Trophoblast cell (in vitro differentiated cells and primary cell): Measurements from ENCODE around the gene MTHFD1L.
"Not testable (repeated sequence)": the region's sequence is repeated elsewhere in the genome, so short reads cannot be mapped to it uniquely, and the experiment has no call there.

ENCODE experiments used
- DNase-seq, 2 donors: peaks; one replicate each; pipeline ENCODE4 v3.0.0-alpha.2; 2016
- H2AFZ ChIP-seq: 2 replicates; pipeline ENCODE4 v1.6.1; 2013; ENCODE audit warnings: low read length, moderate library complexity, mild to moderate bottlenecking; ENCODE audit not compliant: insufficient read depth, poor library complexity
- H2AK5ac ChIP-seq: 2 replicates; pipeline ENCODE4 v1.6.1; 2013; ENCODE audit warnings: mild to moderate bottlenecking, low read length
- H2BK120ac ChIP-seq: 2 replicates; pipeline ENCODE4 v1.6.1; 2013; ENCODE audit warnings: low read length, mild to moderate bottlenecking, moderate library complexity; ENCODE audit not compliant: insufficient read depth, poor library complexity
- H2BK12ac ChIP-seq: 2 replicates; pipeline ENCODE4 v1.6.1; 2013; ENCODE audit warnings: mild to moderate bottlenecking, low read length, moderate library complexity
- H2BK5ac ChIP-seq: 2 replicates; pipeline ENCODE4 v1.6.1; 2013; ENCODE audit warnings: low read length, low read depth, moderate library complexity, mild to moderate bottlenecking; ENCODE audit not compliant: poor library complexity
- H3K14ac ChIP-seq: 2 replicates; pipeline ENCODE4 v1.6.1; 2013; ENCODE audit warnings: mild to moderate bottlenecking, low read length
- H3K18ac ChIP-seq: 2 replicates; pipeline ENCODE4 v1.6.1; 2013; ENCODE audit warnings: mild to moderate bottlenecking, low read length
- H3K23ac ChIP-seq: 2 replicates; pipeline ENCODE4 v1.6.1; 2013; ENCODE audit warnings: low read length
- H3K27ac ChIP-seq: 2 replicates; pipeline ENCODE4 v1.5.1; 2013; ENCODE audit warnings: low read depth, mild to moderate bottlenecking, inconsistent platforms, low read length, moderate library complexity
- H3K27me3 ChIP-seq: 2 replicates; pipeline ENCODE4 v1.6.1; 2013; ENCODE audit warnings: inconsistent platforms, mild to moderate bottlenecking, low read length, moderate library complexity; ENCODE audit not compliant: insufficient read depth
- H3K36me3 ChIP-seq, 2 experiments: 1 replicate in 1 of 2; 2 replicates in 1 of 2; pipeline ENCODE4 v1.6.1; 2013; ENCODE audit warnings: low read length in 2 of 2, mild to moderate bottlenecking in 2 of 2, moderate library complexity in 1 of 2; ENCODE audit not compliant: insufficient read depth in 2 of 2, control insufficient read depth in 1 of 2
- H3K4ac ChIP-seq: 2 replicates; pipeline ENCODE4 v1.6.1; 2013; ENCODE audit warnings: low read depth, mild to moderate bottlenecking, low read length, moderate library complexity
- H3K4me1 ChIP-seq, 2 experiments: 1 replicate in 1 of 2; 2 replicates in 1 of 2; pipeline ENCODE4 v1.6.1; 2013; ENCODE audit warnings: low read length in 2 of 2, mild to moderate bottlenecking in 2 of 2, moderate library complexity in 1 of 2; ENCODE audit not compliant: insufficient read depth in 2 of 2, control insufficient read depth in 1 of 2
- H3K4me2 ChIP-seq: 2 replicates; pipeline ENCODE4 v1.6.1; 2013; ENCODE audit warnings: inconsistent platforms, mild to moderate bottlenecking, low read length, moderate library complexity
- H3K4me3 ChIP-seq: 2 replicates; pipeline ENCODE4 v1.5.1; 2013; ENCODE audit warnings: mild to moderate bottlenecking, low read depth, low read length, inconsistent platforms
- H3K79me1 ChIP-seq: one replicate; pipeline ENCODE4 v1.6.1; 2013; ENCODE audit warnings: low read length
- H3K79me2 ChIP-seq: 2 replicates; pipeline ENCODE4 v1.6.1; 2013; ENCODE audit warnings: low read length, mild to moderate bottlenecking; ENCODE audit not compliant: control insufficient read depth, insufficient read depth, poor library complexity
- H3K9ac ChIP-seq: 2 replicates; pipeline ENCODE4 v1.6.1; 2013; ENCODE audit warnings: mild to moderate bottlenecking, low read length
- H3K9me3 ChIP-seq: 2 replicates; pipeline ENCODE4 v1.6.1; 2013; ENCODE audit warnings: low read depth, mild to moderate bottlenecking, control low read depth, inconsistent platforms, low read length; ENCODE audit not compliant: insufficient read depth
- H4K12ac ChIP-seq: 2 replicates; pipeline ENCODE4 v1.6.1; 2013; ENCODE audit warnings: low read depth, mild to moderate bottlenecking, low read length, moderate library complexity
- H4K8ac ChIP-seq: 2 replicates; pipeline ENCODE4 v1.6.1; 2013; ENCODE audit warnings: low read depth, mild to moderate bottlenecking, low read length, moderate library complexity
- H4K91ac ChIP-seq: one replicate; pipeline ENCODE4 v1.6.1; 2013; ENCODE audit warnings: low read depth, mild to moderate bottlenecking, low read length, moderate library complexity
- WGBS: extraction: QIAGEN DNeasy Blood & Tissue Kit; methylation state at CpG from one replicate; pipeline ENCODE4 v1.1.7; 2013; ENCODE audit warnings: missing lambda C conversion rate; ENCODE audit not compliant: insufficient read length, insufficient coverage; ENCODE audit errors: extremely low coverage; 5-methylcytosine and 5-hydroxymethylcytosine counted together

Gene MTHFD1L

DNA sequence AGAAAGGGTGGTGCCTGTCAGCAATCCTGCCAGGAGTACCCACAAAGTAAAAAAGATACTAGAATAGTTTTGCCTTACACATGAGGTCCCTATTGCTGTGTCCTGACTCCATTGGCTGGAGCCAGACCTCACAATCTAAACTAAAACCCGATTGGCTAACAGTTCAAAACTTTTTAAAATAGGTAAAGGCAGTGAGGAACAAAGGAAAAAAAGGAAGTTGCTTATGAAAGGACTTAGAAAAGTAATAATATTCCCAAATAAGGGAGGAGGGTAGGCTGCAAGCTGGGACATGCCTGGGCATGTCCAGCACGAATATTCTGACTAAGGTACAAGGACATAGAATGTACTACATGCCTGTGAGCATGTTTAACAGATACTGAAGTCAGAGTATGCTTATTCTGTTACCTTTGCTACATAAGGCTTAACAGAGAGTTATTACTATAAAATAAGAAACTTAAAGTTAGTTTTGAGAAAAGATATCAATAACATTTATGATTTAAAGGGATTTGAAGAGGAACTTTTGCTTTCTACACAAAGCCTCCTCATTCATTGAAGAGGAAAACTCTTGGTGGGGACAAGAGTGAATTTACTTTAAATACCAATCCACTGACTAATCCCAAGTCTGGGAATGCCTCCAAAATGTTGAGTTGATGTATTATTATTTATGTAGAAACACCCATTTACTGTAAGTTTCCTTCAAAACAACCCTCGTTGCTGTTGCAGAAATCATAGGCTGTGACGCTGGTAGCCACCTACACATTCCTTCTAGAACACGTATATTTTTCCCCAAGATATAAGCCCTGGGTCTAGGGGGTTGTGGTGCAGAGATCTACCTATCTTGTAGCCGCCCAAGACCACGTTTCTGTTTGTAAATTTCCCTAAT lies 8.2 kb upstream of the MTHFD1L start:
- H3K27ac ChIP-seq, result peak overlapping the region; percentile 85
- peaks cover 28% of the 10 kb centered on the region for H3K79me1 ChIP-seq
- WGBS, result no CpG with 5 or more reads among the region's 7 CpGs
- peak overlapping the region; percentile 93 for H2BK12ac ChIP-seq
- H3K79me2 ChIP-seq, result peaks cover 4% of the 10 kb centered on the region
- peak overlapping the region; percentile 91 for H2BK5ac ChIP-seq
- H3K4ac ChIP-seq, result peak overlapping the region; percentile 80
- H3K4me1 ChIP-seq, result peaks cover 17 to 18% of the 10 kb centered on the region in 2 experiments
- H2AFZ ChIP-seq, result no peak overlapping the region
- H3K23ac ChIP-seq, result no peak overlapping the region
- no peaks in the 10 kb centered on the region for H3K9me3 ChIP-seq
- H2AK5ac ChIP-seq, result peak overlapping the region; percentile 98
- DNase-seq, result peak; percentile 79
- no peak overlapping the region for H4K12ac ChIP-seq
- no peak overlapping the region for H3K9ac ChIP-seq
- peak overlapping the region; percentile 83 for H3K14ac ChIP-seq
- peak overlapping the region; percentile 99 for H2BK120ac ChIP-seq
- H3K18ac ChIP-seq, result peak overlapping the region; percentile 57
- H3K27me3 ChIP-seq, result no peaks in the 10 kb centered on the region
- no peak overlapping the region for H3K4me3 ChIP-seq
- H3K4me2 ChIP-seq, result no peak overlapping the region
- H4K8ac ChIP-seq, result peak overlapping the region; percentile 74
- H4K91ac ChIP-seq, result peak overlapping the region; percentile 99
- peaks cover 0 to 3% of the 10 kb centered on the region in 2 experiments for H3K36me3 ChIP-seq

DNA sequence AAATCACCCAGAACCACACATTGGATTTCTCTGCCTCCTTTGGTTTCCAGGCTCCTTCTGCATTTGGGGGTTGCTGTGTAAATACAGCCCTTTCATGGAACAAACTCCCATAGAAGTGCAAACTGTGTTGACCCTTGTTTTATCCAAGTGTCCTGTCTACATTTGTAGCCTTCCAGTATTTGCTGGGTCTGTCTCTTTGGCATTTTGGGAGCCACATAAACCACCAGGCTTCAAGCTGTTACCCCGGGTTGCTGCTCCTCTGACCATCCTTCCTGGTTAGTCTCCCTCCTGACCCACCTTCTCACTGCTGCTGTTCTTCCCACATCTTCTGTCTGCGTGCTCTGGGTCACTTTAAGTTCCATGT lies 7.6 kb upstream of the MTHFD1L start:
- H4K91ac ChIP-seq, result peak overlapping the region; percentile 99

DNA sequence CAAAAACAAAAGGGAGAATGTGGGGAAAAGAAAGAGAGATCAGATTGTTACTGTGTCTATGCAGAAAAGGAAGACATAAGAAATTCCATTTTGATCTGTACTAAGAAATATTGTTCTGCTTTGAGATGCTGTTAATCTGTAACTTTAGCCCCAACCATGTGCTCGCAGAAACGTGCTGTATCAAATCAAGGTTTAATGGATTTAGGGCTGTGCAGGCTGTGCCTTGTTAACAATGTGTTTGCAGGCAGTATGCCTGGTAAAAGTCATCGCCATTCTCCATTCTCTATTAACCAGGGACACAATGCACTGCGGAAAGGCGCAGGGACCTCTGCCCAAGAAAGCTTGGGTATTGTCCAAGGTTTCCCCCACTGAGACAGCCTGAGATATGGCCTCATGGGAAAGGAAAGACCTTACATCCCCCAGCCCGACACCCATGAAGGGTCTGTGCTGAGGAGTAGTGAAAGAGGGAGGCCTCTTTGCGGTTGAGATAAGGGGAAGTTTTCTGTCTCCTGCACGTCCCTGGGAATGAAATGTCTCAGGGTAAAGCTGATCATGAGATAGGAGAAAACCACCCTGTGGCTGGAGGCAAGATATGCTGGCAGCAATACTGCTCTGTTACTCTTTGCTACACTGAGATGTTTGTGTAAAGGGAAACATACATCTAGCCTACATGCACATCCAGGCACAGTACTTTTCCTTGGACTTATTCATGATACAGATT lies 3.9 kb upstream of the MTHFD1L start:
- not testable (repeated sequence) for H3K4ac ChIP-seq, H3K4me3 ChIP-seq, H2AFZ ChIP-seq, H3K14ac ChIP-seq, H3K36me3 ChIP-seq, H3K4me2 ChIP-seq, H3K9me3 ChIP-seq, H4K12ac ChIP-seq, H2AK5ac ChIP-seq, H2BK120ac ChIP-seq, H3K23ac ChIP-seq, H3K9ac ChIP-seq, H3K18ac ChIP-seq, H3K27me3 ChIP-seq
- peak overlapping the region; percentile 61 for H2BK12ac ChIP-seq
- H3K4me1 ChIP-seq, result peaks cover 14 to 17% of the 10 kb centered on the region in 2 experiments
- peak; percentile 59 to 68 for DNase-seq
- H3K79me1 ChIP-seq, result peaks cover 38% of the 10 kb centered on the region
- peak overlapping the region; percentile 52 for H4K91ac ChIP-seq
- H2BK5ac ChIP-seq, result peak overlapping the region; percentile 46
- H3K27ac ChIP-seq, result peak overlapping the region; percentile 75
- no CpG with 5 or more reads among the region's 8 CpGs for WGBS
- H4K8ac ChIP-seq, result peak overlapping the region; percentile 9
- H3K79me2 ChIP-seq, result peaks cover 14% of the 10 kb centered on the region

More for the DNA sequence above, 7.6 kb upstream of the MTHFD1L start:
- peak overlapping the region; percentile 57 for H3K18ac ChIP-seq
- peak overlapping the region; percentile 74 for H4K8ac ChIP-seq
- peak overlapping the region; percentile 71 for H2AFZ ChIP-seq
- peaks cover 0 to 3% of the 10 kb centered on the region in 2 experiments for H3K36me3 ChIP-seq
- peak overlapping the region; percentile 98 for H2AK5ac ChIP-seq
- DNase-seq, result no peak
- no peaks in the 10 kb centered on the region for H3K27me3 ChIP-seq
- peaks cover 4% of the 10 kb centered on the region for H3K79me2 ChIP-seq
- no CpG with 5 or more reads among the region's 2 CpGs for WGBS
- peak overlapping the region; percentile 93 for H2BK12ac ChIP-seq
- H3K4me1 ChIP-seq, result peaks cover 18% of the 10 kb centered on the region in 2 experiments
- H3K9ac ChIP-seq, result no peak overlapping the region
- H3K14ac ChIP-seq, result peak overlapping the region; percentile 83
- no peaks in the 10 kb centered on the region for H3K9me3 ChIP-seq
- H3K4me2 ChIP-seq, result no peak overlapping the region
- H3K79me1 ChIP-seq, result peaks cover 33% of the 10 kb centered on the region
- peak overlapping the region; percentile 53 for H3K4ac ChIP-seq
- no peak overlapping the region for H3K4me3 ChIP-seq
- peak overlapping the region; percentile 79 for H2BK5ac ChIP-seq
- H4K12ac ChIP-seq, result peak overlapping the region; percentile 44
- H2BK120ac ChIP-seq, result peak overlapping the region; percentile 99
- H3K27ac ChIP-seq, result peak overlapping the region; percentile 85
- H3K23ac ChIP-seq, result no peak overlapping the region

DNA sequence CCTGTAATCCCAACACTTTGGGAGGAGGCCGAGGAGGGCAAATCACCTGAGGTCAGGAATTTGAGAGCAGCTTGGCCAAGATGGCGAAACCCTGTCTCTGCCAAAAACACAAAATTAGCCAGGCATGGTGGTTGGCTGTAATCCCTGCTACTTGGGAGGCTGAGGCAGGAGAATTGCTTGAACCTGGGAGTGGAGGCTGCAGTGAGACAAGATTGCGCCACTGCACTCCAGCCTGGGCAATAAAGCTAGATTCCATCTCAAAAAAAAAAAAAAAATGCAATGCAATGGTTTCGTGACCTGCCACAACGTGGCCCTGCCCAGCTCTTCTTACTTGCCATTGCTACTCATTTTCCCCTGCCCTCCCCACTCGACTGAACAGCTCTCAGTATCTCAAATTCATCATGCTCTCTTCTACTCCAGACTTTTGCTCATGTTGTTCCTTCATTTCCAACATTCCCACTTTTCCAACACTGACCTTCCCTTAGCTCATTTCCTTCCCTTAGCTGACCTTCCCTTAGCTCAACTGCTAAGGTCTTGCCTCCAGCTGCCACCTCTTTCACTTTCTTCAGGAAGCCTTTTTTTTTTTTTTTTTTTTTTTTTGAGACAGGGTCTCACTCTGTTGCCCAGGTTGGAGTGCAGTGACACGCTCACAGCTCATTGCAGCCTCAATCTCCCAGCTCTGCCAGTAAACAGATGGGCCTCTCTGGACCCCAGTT lies 2.1 kb upstream of the MTHFD1L start:
- no CpG with 5 or more reads among the region's 7 CpGs for WGBS

More for the DNA sequence above, 2.1 kb upstream of the MTHFD1L start:
- H3K27ac ChIP-seq, result no peak overlapping the region
- H2BK120ac ChIP-seq, result no peak overlapping the region
- no peak overlapping the region for H3K4me3 ChIP-seq
- peak overlapping the region; percentile 45 for H2BK12ac ChIP-seq
- H3K79me1 ChIP-seq, result peaks cover 34% of the 10 kb centered on the region
- no peak overlapping the region for H3K9ac ChIP-seq
- no peak overlapping the region for H3K23ac ChIP-seq
- DNase-seq, result peak in 1 of 2 donors; percentile 44
- no peak overlapping the region for H3K4me2 ChIP-seq
- no peak overlapping the region for H3K14ac ChIP-seq
- peak overlapping the region; percentile 28 for H2AK5ac ChIP-seq
- H3K79me2 ChIP-seq, result peaks cover 16% of the 10 kb centered on the region
- H3K9me3 ChIP-seq, result no peaks in the 10 kb centered on the region
- H4K12ac ChIP-seq, result no peak overlapping the region
- no peaks in the 10 kb centered on the region for H3K27me3 ChIP-seq
- no peak overlapping the region for H2AFZ ChIP-seq
- H3K36me3 ChIP-seq, result no peaks in the 10 kb centered on the region
- H4K91ac ChIP-seq, result no peak overlapping the region
- peaks cover 7 to 11% of the 10 kb centered on the region in 2 experiments for H3K4me1 ChIP-seq
- H3K4ac ChIP-seq, result no peak overlapping the region
- H3K18ac ChIP-seq, result no peak overlapping the region
- H2BK5ac ChIP-seq, result no peak overlapping the region
- no peak overlapping the region for H4K8ac ChIP-seq
